CD14-positive monocyte (primary cell): ENCODE measurements around the gene KRTAP10-2. TPM values are rescaled to one million over a fixed set of nuclear protein-coding genes. Genes with fewer than 3 reads are reported as not detected.

Experiments used
- DNase-seq, 3 donors: peaks; one replicate each; pipeline ENCODE4 v3.0.0-alpha.2; 2011 to 2022
- H2AFZ ChIP-seq: 2 replicates; pipeline ENCODE4 v1.6.0; 2012; ENCODE audit warnings: mild to moderate bottlenecking, low read depth, low read length, inconsistent platforms; ENCODE audit not compliant: insufficient read depth, poor library complexity, severe bottlenecking
- H3K27ac ChIP-seq, 2 donors: 1 replicate in 1 of 2; 2 replicates in 1 of 2; pipeline ENCODE4 v1.5.1; 2012 to 2013; ENCODE audit warnings: low read length in 2 of 2, control low read depth in 1 of 2, inconsistent platforms in 1 of 2, low read depth in 1 of 2, mild to moderate bottlenecking in 1 of 2
- H3K27me3 ChIP-seq, 2 donors: one replicate each; pipeline versions ENCODE4 v1.6.0 to v1.6.1; 2011 to 2013; ENCODE audit warnings: low read length in 2 of 2; ENCODE audit not compliant: control insufficient read depth in 2 of 2, insufficient read depth in 2 of 2
- H3K36me3 ChIP-seq, 2 donors: replicated peaks in 1 of 2; 1 replicate in 1 of 2; 2 replicates in 1 of 2; pipeline versions ENCODE4 v1.5.1 to v1.6.1; 2012 to 2013; ENCODE audit warnings: low read length in 2 of 2, control low read depth in 1 of 2, inconsistent platforms in 1 of 2, mild to moderate bottlenecking in 1 of 2; ENCODE audit not compliant: insufficient read depth in 2 of 2, control insufficient read depth in 1 of 2
- H3K4me1 ChIP-seq, 2 donors: 1 replicate in 1 of 2; 2 replicates in 1 of 2; pipeline versions ENCODE4 v1.5.1 to v1.6.1; 2012 to 2013; ENCODE audit warnings: low read length in 2 of 2, control low read depth in 1 of 2, inconsistent platforms in 1 of 2, mild to moderate bottlenecking in 1 of 2, moderate library complexity in 1 of 2; ENCODE audit not compliant: insufficient read depth in 2 of 2, control insufficient read depth in 1 of 2
- H3K4me2 ChIP-seq: replicated peaks from 2 replicates; pipeline ENCODE3; 2012; ENCODE audit warnings: low read length, moderate library complexity, mild to moderate bottlenecking; ENCODE audit not compliant: poor library complexity, severe bottlenecking; ENCODE audit errors: extremely low read depth
- H3K4me3 ChIP-seq, 3 experiments: fragments of 200-600 bp in 1 of 3; sonication (generic) in 1 of 3; replicated peaks in 1 of 3; 1 replicate in 2 of 3; 2 replicates in 1 of 3; pipeline ENCODE4 v1.5.1; 2011 to 2013; ENCODE audit warnings: low read length in 3 of 3, mild to moderate bottlenecking in 3 of 3, control low read depth in 2 of 3, low read depth in 2 of 3, inconsistent platforms in 1 of 3, moderate library complexity in 1 of 3
- H3K79me2 ChIP-seq: 2 replicates; pipeline ENCODE4 v1.6.0; 2012; ENCODE audit warnings: mild to moderate bottlenecking, control low read depth, inconsistent platforms, low read length, moderate library complexity; ENCODE audit not compliant: insufficient read depth
- H3K9ac ChIP-seq: 2 replicates; pipeline ENCODE4 v1.6.0; 2017; ENCODE audit warnings: low read length, mild to moderate bottlenecking; ENCODE audit not compliant: insufficient read depth, poor library complexity, severe bottlenecking
- H3K9me3 ChIP-seq, 2 donors: replicated peaks in 1 of 2; 1 replicate in 1 of 2; 2 replicates in 1 of 2; pipeline versions ENCODE4 v1.5.1 to v1.6.1; 2012 to 2013; ENCODE audit warnings: low read length in 2 of 2, control low read depth in 1 of 2; ENCODE audit not compliant: control insufficient read depth in 1 of 2, insufficient read depth in 1 of 2
- H4K20me1 ChIP-seq: 2 replicates; pipeline ENCODE4 v1.6.0; 2012; ENCODE audit warnings: mild to moderate bottlenecking, low read length, control low read depth, moderate library complexity; ENCODE audit not compliant: insufficient read depth
- H3K27ac Mint-ChIP-seq, 7 donors: one replicate each; pipeline ENCODE4 v1.8.0; 2020; ENCODE audit warnings: mild to moderate bottlenecking in 7 of 7, mixed read lengths in 7 of 7, moderate library complexity in 6 of 7, inconsistent platforms in 2 of 7
- H3K27me3 Mint-ChIP-seq, 3 donors: one replicate each; pipeline ENCODE4 v1.8.0; 2021 to 2022; ENCODE audit warnings: low read depth in 3 of 3, mild to moderate bottlenecking in 3 of 3, mixed read lengths in 3 of 3, moderate library complexity in 3 of 3, inconsistent platforms in 1 of 3
- H3K36me3 Mint-ChIP-seq, 2 donors: one replicate each; pipeline ENCODE4 v1.8.0; 2020; ENCODE audit warnings: mixed read lengths in 2 of 2, inconsistent platforms in 1 of 2, mild to moderate bottlenecking in 1 of 2
- H3K4me1 Mint-ChIP-seq: one replicate; pipeline ENCODE4 v1.8.0; 2020; ENCODE audit warnings: mild to moderate bottlenecking, mixed read lengths
- H3K4me3 Mint-ChIP-seq, 2 donors: one replicate each; pipeline ENCODE4 v1.8.0; 2020; ENCODE audit warnings: mild to moderate bottlenecking in 2 of 2, mixed read lengths in 2 of 2, moderate library complexity in 1 of 2
- H3K9me3 Mint-ChIP-seq, 7 donors: one replicate each; pipeline ENCODE4 v1.8.0; 2020 to 2022; ENCODE audit warnings: mixed read lengths in 7 of 7, mild to moderate bottlenecking in 6 of 7, moderate library complexity in 6 of 7, inconsistent platforms in 2 of 7
- WGBS: methylation state at CpG from one replicate; pipeline ENCODE4 v1.1.5; 2013; ENCODE audit warnings: missing lambda C conversion rate; ENCODE audit not compliant: insufficient coverage; 5-methylcytosine and 5-hydroxymethylcytosine counted together
- intact Hi-C, 2 donors: fragments of 100-400 bp; cut with micrococcal nuclease; formaldehyde crosslinking; loops; one replicate each; pipeline versions ENCODE4 v1.15.0 to v1.15.1; 2023
- polyA plus RNA-seq, 3 donors: library from polyadenylated mRNA; depleted of rRNA in 1 of 3; unstranded in 2 of 3; stranded (reverse) in 1 of 3; fragments of 300-500 nt in 2 of 3; fragments of >200 nt in 1 of 3; fragmentation: Illumina TruSeq in 2 of 3; gene quantifications; 1 replicate in 2 of 3; 2 replicates in 1 of 3; pipeline ENCODE4 v1.2.3, GENCODE V29; 2012 to 2021
- TF ChIP-seq, protein P1 (sequence below): fragments of 200-600 bp; IDR thresholded peaks from one replicate; pipeline ENCODE4 v1.8.0; 2022; ENCODE audit warnings: antibody characterized with exemption, mild to moderate bottlenecking

KRTAP10-2 gene
- polyA plus RNA-seq, 3 donors = not detected

DNA sequence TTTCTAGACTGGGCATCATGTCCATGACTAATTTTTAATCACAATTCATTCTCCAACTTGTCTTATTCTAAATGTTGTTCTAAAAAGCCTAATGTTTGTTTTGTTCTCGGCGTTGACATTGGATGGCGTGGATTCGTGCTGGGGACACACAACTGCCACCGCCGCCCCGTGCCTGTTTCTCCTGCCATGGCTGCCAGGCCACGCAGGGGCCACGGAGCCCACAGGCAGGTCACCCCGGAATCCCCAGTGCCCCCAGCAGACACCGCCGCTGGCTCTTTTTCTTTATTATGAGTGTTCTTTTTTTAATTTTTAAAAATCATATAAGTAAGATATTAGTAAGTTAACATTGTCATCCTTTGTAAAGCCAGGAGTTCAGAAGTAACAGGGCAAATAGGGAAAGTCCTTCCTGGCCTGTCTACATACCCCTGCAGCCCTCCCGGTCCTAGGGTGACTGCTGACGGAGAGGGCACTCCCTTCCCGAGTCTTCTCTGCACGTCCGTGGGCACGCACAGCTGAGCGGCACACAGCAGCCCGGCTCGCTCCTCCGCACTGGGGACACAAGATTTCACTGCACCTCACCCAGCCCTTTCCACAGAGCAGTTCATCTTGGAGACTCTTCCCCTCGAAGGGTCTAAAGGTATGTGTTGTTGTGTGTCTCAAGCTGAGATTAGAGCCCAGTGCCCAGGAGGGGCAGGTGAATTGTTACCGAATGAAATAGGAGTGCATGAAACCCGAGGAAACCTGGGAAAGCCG is 43.5 kb downstream of the KRTAP10-2 start:
- intact Hi-C loops = loop anchor here in 1 of 2 donors (5.0 kb wide), 1 partner anchor 284 kb away; no protein-coding TSS in a partner anchor
- H3K27ac Mint-ChIP-seq = peak overlapping the region in 1 of 7 donors; percentile 50
- 97% methylated on average over 13 of the region's 26 CpGs for WGBS

More for the DNA sequence above, 43.5 kb downstream of the KRTAP10-2 start:
- TF ChIP-seq, protein P1, sequence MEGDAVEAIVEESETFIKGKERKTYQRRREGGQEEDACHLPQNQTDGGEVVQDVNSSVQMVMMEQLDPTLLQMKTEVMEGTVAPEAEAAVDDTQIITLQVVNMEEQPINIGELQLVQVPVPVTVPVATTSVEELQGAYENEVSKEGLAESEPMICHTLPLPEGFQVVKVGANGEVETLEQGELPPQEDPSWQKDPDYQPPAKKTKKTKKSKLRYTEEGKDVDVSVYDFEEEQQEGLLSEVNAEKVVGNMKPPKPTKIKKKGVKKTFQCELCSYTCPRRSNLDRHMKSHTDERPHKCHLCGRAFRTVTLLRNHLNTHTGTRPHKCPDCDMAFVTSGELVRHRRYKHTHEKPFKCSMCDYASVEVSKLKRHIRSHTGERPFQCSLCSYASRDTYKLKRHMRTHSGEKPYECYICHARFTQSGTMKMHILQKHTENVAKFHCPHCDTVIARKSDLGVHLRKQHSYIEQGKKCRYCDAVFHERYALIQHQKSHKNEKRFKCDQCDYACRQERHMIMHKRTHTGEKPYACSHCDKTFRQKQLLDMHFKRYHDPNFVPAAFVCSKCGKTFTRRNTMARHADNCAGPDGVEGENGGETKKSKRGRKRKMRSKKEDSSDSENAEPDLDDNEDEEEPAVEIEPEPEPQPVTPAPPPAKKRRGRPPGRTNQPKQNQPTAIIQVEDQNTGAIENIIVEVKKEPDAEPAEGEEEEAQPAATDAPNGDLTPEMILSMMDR = no peak
- Histone ChIP-seq H3K4me3 (no peak overlapping the region), H4K20me1 (no peaks in the 10 kb centered on the region), H2AFZ (no peak overlapping the region), H3K27me3 (peaks cover 0 to 3% of the 10 kb centered on the region in 2 donors), H3K4me2 (no peak overlapping the region), H3K27ac (no peak overlapping the region), H3K9me3 (peaks cover 0 to 5% of the 10 kb centered on the region in 2 donors), H3K79me2 (no peaks in the 10 kb centered on the region), H3K36me3 (no peaks in the 10 kb centered on the region), H3K4me1 (peaks cover 9 to 23% of the 10 kb centered on the region in 2 donors), H3K9ac (no peak overlapping the region)
- peaks cover 6% of the 10 kb centered on the region for H3K4me1 Mint-ChIP-seq
- no peak overlapping the region for H3K4me3 Mint-ChIP-seq
- peaks cover 0 to 10% (median 5%) of the 10 kb centered on the region in 7 donors for H3K9me3 Mint-ChIP-seq
- peaks cover 4 to 22% (median 10%) of the 10 kb centered on the region in 3 donors for H3K27me3 Mint-ChIP-seq
- DNase-seq = no peak
- no peaks in the 10 kb centered on the region for H3K36me3 Mint-ChIP-seq
